Measurements from ENCODE around the gene TUBB4B.

The TUBB4B gene

GRCh38 chr9:137231372-137232039 lies 9.6 kb upstream of the TUBB4B start:
- DNase-seq (ENCODE audit: low spot score) = no peak
- TF ChIP-seq, protein P1, sequence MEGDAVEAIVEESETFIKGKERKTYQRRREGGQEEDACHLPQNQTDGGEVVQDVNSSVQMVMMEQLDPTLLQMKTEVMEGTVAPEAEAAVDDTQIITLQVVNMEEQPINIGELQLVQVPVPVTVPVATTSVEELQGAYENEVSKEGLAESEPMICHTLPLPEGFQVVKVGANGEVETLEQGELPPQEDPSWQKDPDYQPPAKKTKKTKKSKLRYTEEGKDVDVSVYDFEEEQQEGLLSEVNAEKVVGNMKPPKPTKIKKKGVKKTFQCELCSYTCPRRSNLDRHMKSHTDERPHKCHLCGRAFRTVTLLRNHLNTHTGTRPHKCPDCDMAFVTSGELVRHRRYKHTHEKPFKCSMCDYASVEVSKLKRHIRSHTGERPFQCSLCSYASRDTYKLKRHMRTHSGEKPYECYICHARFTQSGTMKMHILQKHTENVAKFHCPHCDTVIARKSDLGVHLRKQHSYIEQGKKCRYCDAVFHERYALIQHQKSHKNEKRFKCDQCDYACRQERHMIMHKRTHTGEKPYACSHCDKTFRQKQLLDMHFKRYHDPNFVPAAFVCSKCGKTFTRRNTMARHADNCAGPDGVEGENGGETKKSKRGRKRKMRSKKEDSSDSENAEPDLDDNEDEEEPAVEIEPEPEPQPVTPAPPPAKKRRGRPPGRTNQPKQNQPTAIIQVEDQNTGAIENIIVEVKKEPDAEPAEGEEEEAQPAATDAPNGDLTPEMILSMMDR (IDR thresholded peaks at IDR 0.05; ENCODE audit: poor library complexity, severe bottlenecking) = no peak
- Histone ChIP-seq H3K27me3 (ENCODE audit: insufficient read depth, poor library complexity, severe bottlenecking) (peaks cover 4% of the 10 kb centered on the region), H3K36me3 (ENCODE audit: low read depth) (no peaks in the 10 kb centered on the region), H3K4me3 (ENCODE audit: severe bottlenecking) (no peak overlapping the region), H3K9me3 (ENCODE audit: severe bottlenecking) (no peaks in the 10 kb centered on the region), H3K27ac (ENCODE audit: poor library complexity, severe bottlenecking) (no peak overlapping the region), H3K4me1 (ENCODE audit: insufficient read depth, poor library complexity, severe bottlenecking) (peaks cover 9% of the 10 kb centered on the region)
- ATAC-seq (ENCODE audit: low read depth) = no peak

- H3K36me3 ChIP-seq (ENCODE audit: low read depth) = no peaks in the 10 kb centered on the region
- ATAC-seq (ENCODE audit: low read depth) = no peak
- H3K4me1 ChIP-seq (ENCODE audit: insufficient read depth, poor library complexity, severe bottlenecking) = peaks cover 6% of the 10 kb centered on the region
- no peak for DNase-seq (ENCODE audit: low spot score)
- H3K27ac ChIP-seq (ENCODE audit: poor library complexity, severe bottlenecking) = no peak overlapping the region
- TF ChIP-seq, protein P1 (IDR thresholded peaks at IDR 0.05; ENCODE audit: poor library complexity, severe bottlenecking) = no peak
- H3K27me3 ChIP-seq (ENCODE audit: insufficient read depth, poor library complexity, severe bottlenecking) = peaks cover 4% of the 10 kb centered on the region
- no peak overlapping the region for H3K4me3 ChIP-seq (ENCODE audit: severe bottlenecking)
- H3K9me3 ChIP-seq (ENCODE audit: severe bottlenecking) = no peaks in the 10 kb centered on the region
Measured at GRCh38 chr9:137232101-137232500, 9.0 kb upstream of the TUBB4B start.

GRCh38 chr9:137232510-137232909 lies 8.6 kb upstream of the TUBB4B start:
- Histone ChIP-seq H3K27ac (ENCODE audit: poor library complexity, severe bottlenecking) (no peak overlapping the region), H3K36me3 (ENCODE audit: low read depth) (no peaks in the 10 kb centered on the region), H3K27me3 (ENCODE audit: insufficient read depth, poor library complexity, severe bottlenecking) (peaks cover 4% of the 10 kb centered on the region), H3K4me1 (ENCODE audit: insufficient read depth, poor library complexity, severe bottlenecking) (peaks cover 2% of the 10 kb centered on the region), H3K4me3 (ENCODE audit: severe bottlenecking) (no peak overlapping the region), H3K9me3 (ENCODE audit: severe bottlenecking) (no peaks in the 10 kb centered on the region)
- ATAC-seq (ENCODE audit: low read depth) (no peak), DNase-seq (ENCODE audit: low spot score) (no peak)
- TF ChIP-seq, protein P1 (IDR thresholded peaks at IDR 0.05; ENCODE audit: poor library complexity, severe bottlenecking) = no peak

DNA sequence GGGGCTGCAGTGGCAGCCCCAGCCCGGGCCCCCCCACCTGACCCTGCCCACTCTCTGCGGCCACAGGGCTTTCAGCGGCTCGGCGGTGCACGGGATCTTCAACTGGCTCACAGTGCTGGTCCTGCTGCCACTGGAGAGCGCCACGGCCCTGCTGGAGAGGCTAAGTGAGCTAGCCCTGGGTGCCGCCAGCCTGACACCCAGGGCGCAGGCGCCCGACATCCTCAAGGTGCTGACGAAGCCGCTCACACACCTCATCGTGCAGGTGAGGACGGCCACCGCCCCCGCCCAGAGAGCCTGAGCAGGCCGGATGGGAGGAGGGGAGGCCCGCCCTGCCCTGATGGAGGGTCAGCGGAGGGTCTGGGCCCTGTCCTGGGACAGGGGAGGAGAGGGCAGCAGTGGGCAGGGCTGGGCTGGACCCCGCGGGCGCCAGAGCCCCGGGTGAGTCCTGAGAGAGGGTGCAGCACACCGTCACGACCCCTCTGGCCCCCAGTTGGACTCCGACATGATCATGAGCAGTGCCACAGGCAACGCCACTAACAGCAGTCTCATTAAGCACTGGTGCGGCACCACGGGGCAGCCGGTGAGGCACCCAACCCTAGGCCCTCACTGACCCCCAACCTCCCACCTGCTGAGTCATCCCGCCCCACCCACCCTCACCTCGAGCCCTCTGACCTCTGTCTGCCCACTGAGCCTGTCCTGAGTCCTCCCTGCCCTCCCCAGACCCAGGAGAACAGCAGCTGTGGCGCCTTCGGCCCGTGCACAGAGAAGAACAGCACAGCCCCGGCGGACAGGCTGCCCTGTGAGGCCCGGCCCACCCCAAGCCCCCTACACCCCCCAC lies 7.7 kb upstream of the TUBB4B start:
- no peak for ATAC-seq (ENCODE audit: low read depth)
- Histone ChIP-seq H3K27me3 (ENCODE audit: insufficient read depth, poor library complexity, severe bottlenecking) (peaks cover 4% of the 10 kb centered on the region), H3K4me1 (ENCODE audit: insufficient read depth, poor library complexity, severe bottlenecking) (no peaks in the 10 kb centered on the region), H3K27ac (ENCODE audit: poor library complexity, severe bottlenecking) (no peak overlapping the region), H3K9me3 (ENCODE audit: severe bottlenecking) (no peaks in the 10 kb centered on the region), H3K36me3 (ENCODE audit: low read depth) (no peaks in the 10 kb centered on the region), H3K4me3 (ENCODE audit: severe bottlenecking) (no peak overlapping the region)
- TF ChIP-seq, protein P1 (IDR thresholded peaks at IDR 0.05; ENCODE audit: poor library complexity, severe bottlenecking) = no peak
- no peak for DNase-seq (ENCODE audit: low spot score)
